GM19467 (cell line): ENCODE data around the gene MAP3K7CL.

Experiments
- ATAC-seq: cut with Tn5 transposase; IDR thresholded peaks from one replicate; pipeline ENCODE4 v1.9.1; 2021; ENCODE audit warnings: mild to moderate bottlenecking, moderate library complexity; ENCODE audit not compliant: unreplicated experiment

The MAP3K7CL gene

DNA sequence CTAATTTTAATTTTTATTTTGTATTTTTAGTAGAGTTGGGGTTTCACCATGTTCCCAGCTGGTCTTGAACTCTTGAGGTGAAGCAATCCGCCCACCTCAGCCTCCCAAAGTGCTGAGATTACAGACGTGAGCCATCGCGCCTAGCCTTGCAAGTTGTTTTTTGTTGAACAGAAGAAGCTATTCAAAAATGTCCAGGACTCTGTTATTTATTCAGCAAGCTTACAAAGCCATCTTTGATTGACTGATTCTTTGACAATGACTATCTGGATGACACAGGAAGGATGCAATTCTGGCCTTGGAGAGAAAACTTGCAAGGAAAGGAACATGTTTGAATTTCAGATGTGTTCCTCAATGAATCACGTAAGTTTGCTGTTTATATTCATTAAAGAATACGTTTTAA is 63.5 kb downstream of the MAP3K7CL start:
- ATAC-seq, result no peak

DNA sequence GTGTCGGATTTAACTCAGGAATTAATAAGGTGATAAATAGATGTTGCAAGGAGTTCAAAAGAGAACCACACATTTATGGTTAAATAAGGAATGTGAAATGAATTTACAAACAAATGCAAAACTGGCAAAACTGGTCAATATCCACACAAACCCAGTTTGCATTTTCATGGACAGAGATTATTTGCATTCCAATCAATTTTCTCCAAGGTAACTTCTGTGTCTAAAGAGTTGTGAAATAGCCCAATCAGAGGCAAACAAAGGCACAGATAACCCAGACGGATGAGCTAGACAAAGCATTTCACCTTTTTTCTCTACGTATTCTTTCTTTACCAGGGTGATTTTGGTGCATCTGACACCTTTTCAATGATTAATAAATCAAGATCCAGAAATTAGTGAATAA is 63.9 kb downstream of the MAP3K7CL start:
- no peak for ATAC-seq

DNA sequence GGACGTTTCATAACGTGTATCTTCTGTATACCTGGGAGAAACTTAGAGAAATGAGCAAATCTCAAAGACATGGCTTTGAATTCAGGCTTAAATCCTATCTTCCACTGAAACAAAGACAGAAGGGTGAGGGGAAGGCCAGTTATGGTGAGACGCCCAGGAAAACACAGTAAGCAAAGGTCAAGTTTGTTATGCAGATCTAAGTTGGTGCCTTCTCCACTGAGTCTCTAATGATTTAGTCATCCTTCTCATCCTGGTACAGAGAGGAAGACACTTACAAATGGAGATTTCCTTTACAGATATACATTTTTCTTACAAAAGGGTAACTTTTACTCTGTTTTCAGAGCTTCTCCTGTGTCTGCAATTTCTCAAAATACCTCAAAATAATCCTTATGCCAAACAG is 64.4 kb downstream of the MAP3K7CL start:
- no peak for ATAC-seq

DNA sequence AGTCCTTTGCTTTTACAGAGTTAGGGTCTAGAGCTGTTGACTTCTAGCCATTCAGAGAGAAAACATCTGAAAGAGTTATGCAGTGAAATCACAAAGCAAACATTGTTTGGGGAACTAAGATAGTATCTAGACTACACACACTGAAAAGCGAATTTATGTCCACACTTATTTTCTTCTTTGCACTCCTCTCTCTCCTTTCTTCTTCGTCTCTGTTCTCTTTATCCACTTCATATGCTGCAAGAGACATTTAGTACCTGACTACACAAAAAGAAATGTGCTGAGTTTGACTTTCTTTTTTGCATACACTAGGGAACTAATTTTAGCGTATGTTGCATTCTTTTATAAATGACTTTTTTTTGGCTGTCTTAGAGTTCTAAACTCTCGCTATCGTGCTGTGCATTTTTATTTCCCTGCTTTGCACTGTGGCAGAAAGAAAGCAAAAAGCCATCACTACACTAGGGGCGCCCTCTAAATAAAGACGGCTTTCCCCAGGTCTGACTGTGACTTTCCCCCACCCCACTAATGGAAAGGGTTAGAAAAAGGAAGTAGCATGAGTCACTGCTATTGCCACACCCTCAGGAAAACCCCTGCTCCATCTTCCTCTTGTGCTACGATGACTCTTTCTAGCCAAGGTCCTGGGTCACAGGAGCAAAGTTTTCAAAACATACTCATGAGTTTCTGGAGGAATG is 65.7 kb downstream of the MAP3K7CL start:
- ATAC-seq, result peak; percentile 95

DNA sequence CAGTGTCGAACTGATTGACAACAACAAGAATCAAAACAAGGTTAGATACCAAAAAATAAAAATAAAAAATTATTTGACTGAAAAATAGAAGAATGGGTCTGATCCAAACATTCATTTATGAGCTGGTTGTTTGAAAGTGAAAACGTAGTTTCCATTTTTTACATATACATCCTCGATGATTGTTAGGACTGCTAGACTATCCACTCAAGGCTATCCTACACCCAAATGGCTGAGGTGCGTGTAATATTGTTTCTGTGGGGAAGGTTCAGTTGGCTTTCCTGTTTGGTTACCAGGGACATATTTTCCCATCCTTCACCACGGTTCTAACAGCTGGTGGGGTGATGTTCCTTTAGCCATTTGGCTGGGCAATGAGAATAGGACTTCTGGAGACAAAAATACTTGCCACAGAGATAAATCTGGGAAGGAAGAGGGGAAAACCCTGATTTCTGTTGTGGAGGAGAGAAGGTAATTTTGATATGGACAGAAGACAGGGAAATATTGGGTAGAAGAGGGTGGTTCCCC is 66.3 kb downstream of the MAP3K7CL start:
- ATAC-seq, result no peak

DNA sequence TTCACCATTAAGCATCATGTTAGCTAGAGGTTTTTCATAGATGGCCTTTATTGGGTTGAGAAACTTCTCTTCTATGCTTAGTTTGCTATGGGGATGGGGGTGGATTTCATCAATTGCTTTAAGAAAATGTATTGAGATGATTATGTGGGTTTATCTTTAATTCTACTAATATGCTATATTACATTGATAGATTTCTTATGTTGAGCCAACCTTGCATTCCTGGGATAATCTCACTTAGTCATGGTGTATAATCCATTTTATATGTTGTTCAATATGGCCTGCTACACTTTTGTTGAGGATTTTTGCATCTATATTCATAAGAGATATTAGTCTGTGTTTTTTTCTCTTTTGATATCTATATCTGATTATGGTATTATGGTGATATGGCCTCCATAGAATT is 70.7 kb downstream of the MAP3K7CL start:
- ATAC-seq, result no peak

DNA sequence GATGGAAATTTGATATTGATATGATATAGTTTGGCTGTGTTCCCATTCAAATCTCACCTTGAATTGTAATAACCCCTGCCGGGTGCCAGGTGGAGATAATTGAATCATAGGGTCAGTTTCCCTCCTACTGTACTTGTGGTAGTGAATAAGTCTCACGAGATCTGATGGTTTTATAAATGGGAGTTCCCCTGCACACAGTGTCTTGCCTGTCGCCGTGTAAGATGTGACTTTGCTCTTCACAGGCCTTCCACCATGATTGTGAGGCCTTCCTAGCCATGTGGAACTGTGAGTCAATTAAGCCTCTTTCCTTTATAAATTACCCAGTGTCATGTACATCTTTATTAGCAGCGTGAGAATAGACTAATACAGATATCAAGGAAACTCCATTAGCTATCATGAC is 74.6 kb downstream of the MAP3K7CL start:
- no peak for ATAC-seq

DNA sequence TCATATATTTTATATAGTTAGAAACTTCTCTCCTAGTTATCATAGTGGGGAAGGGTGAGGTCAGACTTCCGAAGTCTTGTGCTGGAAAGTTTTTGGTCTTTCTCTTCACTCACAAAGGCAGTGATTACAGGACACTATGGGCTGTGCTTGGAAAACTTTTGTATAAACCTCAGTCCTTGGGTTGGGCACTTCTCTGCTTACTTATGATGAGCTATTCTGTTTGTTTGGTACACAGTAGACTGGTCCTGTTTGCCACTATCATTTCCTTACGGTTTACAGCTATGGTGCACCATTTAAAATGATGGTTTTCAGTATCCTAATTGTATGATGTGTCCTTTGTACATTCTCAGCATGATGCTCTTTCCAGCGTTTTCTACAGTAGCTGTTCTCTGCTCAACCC is 75.5 kb downstream of the MAP3K7CL start:
- ATAC-seq, result no peak

DNA sequence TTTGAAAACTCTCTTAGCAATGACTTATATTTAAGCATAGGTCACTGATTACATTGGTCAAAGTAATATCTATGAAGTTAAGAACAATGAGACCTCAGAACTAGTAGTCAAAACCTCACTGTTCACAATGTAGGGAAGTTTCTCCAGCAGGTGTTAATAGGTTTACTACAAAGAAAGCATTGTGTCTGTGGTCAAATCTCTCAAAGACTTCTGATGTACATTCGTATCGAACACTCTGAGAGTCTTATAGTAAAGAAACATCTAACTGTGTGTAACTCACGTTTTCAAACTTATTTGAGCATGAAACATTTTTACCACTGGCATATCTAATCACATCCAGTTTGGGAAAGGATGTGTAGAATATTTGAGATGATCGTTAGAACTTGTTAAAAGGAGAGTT is 76.0 kb downstream of the MAP3K7CL start:
- ATAC-seq, result no peak

DNA sequence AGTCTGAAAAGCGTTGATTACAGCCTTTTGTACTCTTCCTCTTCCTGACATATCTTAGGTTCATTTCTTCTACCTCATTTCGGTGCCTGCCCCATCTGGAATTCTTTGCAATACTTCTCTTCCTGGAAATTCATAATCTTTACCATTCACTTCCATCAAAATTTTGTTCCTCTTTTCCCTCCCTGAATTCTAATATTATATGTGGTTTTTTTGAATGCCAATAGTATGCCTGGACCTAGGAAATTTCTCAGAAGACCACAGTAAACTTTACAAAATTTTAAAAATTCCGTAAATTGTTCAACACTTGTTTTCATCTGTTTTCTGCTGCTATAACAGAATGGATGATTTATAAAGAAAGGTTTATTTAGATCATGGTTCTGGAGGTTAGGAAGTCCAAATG is 76.8 kb downstream of the MAP3K7CL start:
- no peak for ATAC-seq

DNA sequence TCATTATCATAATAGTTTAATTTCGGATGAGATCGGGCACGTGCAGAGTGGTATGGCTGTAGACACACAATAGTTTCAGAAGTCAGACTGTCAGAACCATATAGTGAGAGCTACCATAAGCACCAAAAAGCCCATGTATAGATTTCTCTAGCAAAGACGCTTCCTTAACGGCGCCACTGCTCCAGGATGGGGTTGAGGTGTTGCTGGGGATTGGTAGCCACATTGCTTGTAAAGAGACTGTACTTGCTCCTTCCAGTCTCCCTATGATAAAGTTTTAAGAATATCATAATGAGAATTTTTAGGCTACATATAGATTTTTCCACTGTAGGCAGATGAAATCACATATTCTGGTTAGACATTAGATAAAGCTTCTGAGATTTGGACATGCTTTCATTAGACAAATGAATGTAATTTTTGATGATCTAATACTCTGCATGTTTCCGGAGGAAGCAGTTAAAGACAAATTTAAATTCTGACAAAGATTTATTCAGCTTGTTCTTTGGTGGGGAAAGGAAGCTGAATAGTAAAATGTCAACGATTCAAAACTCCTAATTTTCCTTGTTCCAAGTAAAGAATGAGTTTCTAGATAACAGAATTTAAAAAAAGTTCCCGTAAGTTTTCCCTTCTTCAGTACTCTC is 77.7 kb downstream of the MAP3K7CL start:
- no peak for ATAC-seq

DNA sequence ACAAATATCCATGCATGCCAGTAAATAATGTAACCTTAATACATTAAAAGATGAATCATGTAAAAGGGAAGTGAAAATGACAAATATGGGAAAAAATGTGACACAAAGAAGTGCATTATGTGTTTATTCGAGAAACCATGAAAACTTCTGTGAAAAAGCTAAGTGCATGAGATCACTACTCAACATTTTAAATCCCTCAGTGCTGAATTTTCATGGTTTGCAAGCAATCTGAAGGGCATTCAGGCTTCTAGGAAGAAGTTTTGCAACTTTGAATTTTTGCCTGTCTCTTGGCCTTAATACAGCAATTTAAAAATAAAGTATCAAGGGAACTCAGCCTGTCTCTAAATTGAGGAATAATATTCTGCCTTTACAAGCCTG is 78.2 kb downstream of the MAP3K7CL start:
- ATAC-seq, result no peak

DNA sequence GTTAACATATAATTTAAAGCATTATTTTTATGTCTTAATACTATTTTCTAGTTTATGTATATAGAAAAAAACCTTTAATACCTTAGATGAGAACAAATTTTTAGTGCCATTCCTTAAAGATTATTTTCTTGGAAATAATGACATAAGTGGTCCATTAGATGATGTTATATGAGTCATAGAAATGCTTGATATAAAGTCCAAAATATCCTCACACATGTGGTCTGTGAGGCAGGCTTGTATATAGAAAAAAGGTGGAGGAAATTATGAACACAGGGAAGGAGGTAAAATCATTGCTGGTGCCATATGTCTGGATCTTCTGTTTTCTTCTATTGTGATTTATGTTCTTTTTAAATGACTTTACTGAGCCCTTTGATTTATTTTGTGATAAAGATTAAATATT is 79.3 kb downstream of the MAP3K7CL start:
- ATAC-seq, result no peak

DNA sequence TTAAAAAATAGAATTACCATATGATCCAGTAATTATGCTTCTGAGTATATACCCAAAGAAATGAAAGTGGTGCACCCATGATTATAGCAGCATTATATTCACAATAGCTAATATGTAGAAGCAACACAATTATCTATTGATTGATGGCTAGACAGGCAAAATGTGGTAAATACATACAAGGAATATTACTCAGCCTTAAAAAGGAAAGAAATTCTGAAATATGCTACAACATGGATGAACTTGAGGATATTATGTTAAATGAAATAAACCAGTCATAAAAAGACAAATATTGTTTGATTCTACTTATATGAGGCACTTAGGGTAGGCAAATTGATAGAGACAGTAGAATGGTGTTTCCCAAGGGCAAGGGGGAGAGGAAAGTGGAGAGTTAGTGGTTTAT is 80.8 kb downstream of the MAP3K7CL start:
- ATAC-seq, result no peak

DNA sequence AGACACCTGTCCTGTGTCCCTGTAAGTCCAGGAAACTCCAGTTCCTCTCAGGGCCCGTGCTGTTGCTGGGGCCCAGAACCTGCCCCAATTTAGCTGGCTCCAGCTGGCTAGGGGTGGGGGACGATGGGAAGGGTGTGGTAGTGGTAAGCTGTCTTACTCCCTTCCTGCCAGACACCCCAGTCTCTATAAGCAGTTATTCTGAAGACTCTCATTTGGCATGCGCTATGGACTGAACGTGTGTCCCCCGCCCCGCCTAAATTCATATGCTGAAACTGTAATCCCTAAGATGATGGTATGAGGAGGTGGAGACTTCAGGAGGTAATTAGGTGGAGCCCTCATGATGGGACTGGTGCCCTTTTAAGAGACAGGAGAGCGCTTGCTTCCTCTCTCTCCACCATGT is 82.0 kb downstream of the MAP3K7CL start:
- ATAC-seq, result no peak

DNA sequence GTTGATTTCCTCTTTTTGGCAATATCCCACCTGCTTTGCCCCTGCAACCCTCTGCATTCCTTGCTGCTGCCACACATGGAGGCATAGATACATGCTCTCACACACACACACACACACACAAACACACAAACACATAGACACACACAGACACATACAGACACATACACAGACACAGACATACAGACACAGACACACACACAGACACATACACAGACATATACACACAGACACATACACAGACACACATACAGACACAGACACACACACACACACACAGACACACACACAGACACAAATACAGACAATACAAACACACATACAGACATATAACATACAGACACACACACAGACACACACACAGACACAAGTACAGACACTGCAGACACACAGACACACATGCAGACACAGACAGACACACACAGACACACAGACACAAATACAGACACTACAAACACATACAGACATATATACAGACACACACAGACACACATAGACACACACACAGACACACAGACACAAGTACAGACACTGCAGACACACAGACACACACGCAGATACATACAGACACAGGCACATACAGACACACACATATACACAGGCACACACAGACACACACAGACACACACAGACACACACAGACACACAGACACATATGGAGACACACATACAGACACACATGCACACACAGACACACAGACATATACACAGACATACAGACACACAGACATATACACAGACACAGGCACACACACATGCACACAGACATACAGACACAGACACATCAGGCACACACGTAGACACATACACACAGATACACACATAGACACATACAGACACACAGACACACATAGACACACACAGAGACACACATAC is 83.3 kb downstream of the MAP3K7CL start:
- ATAC-seq, result no peak

DNA sequence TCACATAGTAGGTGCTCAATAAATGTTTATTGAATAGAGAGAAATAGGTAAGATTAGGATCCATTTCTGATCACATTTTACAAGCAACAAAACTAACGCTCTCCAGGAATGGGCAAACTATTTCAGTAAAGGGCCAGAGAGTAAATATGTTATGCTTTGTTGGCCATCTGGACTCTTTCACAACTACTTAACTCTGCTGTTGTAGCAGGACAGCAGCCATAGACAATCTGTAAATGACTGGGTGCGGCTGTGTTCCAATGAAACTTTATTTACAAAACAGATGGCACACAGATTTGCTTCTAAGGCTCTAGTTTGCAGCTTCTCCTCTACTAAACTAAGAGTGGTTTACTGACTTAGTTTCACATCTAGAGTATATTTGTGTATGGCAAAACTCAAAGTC is 85.3 kb downstream of the MAP3K7CL start:
- ATAC-seq, result no peak

DNA sequence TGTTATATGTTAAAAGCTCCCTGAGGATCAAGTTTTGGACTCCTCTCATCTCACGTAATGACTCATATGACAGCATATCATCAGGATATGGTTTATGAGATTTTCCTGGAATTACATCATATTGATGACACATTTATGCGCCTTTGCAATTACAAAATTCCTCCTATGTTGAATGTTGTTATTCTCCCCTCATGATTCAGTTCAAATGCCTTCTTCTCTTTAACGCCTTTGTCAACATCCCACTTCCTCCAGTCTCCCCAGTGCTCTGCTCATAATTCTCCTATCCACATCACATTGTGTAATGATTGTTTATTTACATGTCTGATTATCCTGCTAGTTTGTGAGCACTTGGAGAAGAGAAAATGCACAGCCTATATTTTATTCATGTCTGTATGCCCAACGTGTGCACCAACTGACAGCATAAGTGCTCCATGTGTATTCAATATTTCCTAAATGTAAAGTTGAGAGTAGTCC is 87.4 kb downstream of the MAP3K7CL start:
- no peak for ATAC-seq

DNA sequence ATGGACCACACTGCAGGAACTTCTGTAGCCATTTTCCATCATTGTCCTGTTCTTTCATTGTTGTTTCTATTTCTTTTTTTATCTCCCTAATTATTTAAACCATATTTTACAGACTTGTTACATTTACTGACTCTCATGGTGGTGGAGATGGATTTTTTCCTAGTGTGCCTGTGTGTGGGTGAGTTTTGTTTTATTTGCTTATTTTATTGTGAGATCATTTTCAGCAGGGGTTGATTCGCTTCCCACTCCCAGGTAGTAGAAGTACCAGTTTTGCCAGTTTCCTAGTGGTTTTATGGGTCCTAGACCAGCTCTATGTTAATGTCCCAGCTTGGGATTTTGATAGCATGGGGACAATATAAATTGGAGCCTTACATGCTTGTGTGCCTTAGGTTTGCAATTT is 88.3 kb downstream of the MAP3K7CL start:
- ATAC-seq, result no peak

DNA sequence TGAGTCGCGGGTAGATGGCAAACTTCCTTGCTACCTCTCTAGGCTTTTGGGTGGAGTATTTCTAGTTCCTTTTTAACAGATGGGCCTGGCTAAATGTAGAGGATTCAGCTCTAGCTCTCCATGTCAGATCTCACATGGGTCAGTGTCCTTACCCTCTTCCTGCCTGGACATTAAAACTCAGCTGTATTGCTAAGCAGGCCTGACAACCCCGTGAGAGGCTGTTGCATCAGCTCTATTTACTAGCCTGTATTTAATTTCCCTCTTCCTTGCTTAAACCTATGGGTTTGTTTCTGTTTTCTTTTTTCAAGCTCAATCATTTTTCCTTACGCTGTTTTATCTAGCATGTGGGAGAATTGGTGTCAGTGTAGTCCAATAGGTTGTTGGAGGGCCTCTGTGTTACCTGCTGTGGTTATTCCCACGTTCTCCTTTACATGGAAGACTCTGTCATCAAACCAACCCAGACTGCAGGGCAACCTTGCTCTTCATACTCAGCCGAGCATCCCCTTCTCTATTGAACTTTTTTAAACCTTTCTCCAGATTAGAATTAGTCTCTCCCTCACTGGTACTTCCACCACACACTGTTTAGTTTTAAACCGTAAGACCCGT is 88.8 kb downstream of the MAP3K7CL start:
- no peak for ATAC-seq

DNA sequence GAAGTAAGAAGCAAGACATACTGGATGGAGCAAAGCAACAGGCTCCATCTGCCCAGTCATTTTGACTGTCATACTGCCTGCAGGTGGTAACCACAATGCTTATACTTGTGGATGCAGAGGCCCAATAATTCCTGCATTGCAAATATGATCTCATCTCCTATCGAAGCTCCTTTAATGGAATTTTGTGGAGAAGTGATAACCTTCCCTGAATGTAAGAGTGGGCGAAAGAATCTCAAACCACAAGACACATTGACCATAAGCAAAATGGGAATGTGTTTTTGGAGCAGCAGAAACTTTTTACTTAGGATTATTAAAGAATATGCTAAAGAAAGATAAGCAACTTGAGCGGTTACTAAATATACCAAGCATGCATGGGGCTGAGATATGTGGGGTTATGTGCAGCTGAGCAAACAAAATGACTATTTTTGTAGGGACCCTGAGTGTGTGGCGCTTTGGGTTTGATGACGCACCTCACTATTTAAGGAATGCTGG is 90.9 kb downstream of the MAP3K7CL start:
- ATAC-seq, result no peak
